ENCODE data around the gene C16orf92.

DNA sequence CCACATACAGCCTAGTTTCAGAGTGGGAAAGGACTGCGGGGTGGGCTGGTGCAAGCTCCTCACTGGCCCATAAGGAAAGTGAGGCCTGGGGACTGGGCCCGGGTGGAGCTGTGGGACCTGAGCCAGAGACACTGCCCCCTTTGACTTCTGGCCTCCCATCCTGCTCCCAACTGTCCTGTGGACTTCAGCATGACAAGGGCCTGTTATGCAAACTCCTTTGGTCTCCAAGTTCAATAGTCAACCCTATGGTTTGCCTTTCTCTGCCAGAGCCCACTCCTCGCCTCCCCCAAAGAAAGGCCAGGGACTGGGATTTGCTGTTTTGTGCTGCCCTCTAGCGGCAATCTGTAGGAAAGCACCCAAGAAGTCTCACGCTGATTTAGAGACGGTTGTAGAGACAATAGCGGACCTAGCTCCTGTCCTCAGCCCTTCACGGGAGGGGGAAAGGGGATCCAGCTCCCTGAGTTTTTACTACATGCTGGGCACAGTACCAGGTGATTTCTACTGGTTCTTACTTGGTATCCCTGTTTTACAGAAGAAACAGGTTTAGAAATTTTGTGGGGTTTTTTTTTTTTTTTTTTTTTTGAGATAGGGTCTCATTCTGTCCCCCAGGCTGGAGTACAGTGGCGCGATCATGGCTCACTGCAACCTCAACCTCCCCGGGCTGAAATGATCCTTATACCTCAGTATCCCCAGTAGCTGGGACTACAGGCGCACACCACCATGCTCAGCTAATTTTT lies 9.3 kb downstream of the C16orf92 start:
- TF ChIP-seq RARB (CRISPR knock-in tag; IDR thresholded peaks at IDR 0.05) (no peak), ZFP30 (CRISPR knock-in tag; IDR thresholded peaks at IDR 0.05) (no peak), ARNTL (CRISPR knock-in tag; IDR thresholded peaks at IDR 0.05; ENCODE audit: borderline replicate concordance, low read depth) (no peak), ZFP3 (CRISPR knock-in tag; IDR thresholded peaks at IDR 0.05) (no peak)
- TF ChIP-seq, protein P1, sequence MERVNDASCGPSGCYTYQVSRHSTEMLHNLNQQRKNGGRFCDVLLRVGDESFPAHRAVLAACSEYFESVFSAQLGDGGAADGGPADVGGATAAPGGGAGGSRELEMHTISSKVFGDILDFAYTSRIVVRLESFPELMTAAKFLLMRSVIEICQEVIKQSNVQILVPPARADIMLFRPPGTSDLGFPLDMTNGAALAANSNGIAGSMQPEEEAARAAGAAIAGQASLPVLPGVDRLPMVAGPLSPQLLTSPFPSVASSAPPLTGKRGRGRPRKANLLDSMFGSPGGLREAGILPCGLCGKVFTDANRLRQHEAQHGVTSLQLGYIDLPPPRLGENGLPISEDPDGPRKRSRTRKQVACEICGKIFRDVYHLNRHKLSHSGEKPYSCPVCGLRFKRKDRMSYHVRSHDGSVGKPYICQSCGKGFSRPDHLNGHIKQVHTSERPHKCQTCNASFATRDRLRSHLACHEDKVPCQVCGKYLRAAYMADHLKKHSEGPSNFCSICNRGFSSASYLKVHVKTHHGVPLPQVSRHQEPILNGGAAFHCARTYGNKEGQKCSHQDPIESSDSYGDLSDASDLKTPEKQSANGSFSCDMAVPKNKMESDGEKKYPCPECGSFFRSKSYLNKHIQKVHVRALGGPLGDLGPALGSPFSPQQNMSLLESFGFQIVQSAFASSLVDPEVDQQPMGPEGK (CRISPR knock-in tag; IDR thresholded peaks at IDR 0.05; ENCODE audit: borderline replicate concordance) = no peak
